ENCODE results near the gene RBMXL3. TPM values are rescaled to one million over a fixed set of nuclear protein-coding genes. Genes with fewer than 3 reads are reported as not detected.

Gene RBMXL3
- total RNA-seq (not detected), polyA plus RNA-seq (not detected)
- long read RNA-seq, donor 1 = 0 reads
- long read RNA-seq, donor 2 = 0 reads
- long read RNA-seq, donor 3 = 0 reads

DNA sequence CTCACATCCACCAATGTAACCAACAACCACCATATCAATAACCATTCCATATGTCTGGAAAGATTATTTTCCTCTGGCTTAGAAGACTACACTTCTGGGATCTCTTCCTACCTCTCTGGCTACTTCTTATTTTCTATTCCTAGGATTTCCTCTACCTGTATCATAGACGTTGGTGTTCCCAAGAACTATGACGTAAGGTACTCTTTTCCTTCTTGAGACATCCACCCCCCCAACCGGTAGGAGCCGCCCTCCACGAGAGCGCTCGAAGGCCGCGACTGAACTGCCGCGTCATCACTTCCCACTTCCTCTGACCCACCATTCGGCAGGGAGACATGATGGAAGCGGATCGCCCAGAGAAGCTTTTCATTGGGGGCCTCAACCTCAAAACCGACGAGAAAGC lies at the start of gene RBMXL3:
TSS of gene RBMXL3 (plus strand) at position 301 of the 400 bp plus-strand sequence. CDS start at position 333, 32 bp downstream.
- no peak for TF ChIP-seq EP300 (IDR thresholded peaks at IDR 0.05)
- TF ChIP-seq POLR2A (IDR thresholded peaks at IDR 0.05) = no peak
- TF ChIP-seq, protein P1, sequence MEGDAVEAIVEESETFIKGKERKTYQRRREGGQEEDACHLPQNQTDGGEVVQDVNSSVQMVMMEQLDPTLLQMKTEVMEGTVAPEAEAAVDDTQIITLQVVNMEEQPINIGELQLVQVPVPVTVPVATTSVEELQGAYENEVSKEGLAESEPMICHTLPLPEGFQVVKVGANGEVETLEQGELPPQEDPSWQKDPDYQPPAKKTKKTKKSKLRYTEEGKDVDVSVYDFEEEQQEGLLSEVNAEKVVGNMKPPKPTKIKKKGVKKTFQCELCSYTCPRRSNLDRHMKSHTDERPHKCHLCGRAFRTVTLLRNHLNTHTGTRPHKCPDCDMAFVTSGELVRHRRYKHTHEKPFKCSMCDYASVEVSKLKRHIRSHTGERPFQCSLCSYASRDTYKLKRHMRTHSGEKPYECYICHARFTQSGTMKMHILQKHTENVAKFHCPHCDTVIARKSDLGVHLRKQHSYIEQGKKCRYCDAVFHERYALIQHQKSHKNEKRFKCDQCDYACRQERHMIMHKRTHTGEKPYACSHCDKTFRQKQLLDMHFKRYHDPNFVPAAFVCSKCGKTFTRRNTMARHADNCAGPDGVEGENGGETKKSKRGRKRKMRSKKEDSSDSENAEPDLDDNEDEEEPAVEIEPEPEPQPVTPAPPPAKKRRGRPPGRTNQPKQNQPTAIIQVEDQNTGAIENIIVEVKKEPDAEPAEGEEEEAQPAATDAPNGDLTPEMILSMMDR (IDR thresholded peaks at IDR 0.05) = no peak
- intact Hi-C loops (cut with DNase I) = no loop called here
- no peak for DNase-seq
- Histone ChIP-seq H3K36me3 (no peaks in the 10 kb centered on the region), H3K4me1 (ENCODE audit: insufficient read depth) (no peaks in the 10 kb centered on the region), H3K27ac (no peak within 1 kb of the TSS), H3K27me3 (no peaks in the 10 kb centered on the region), H3K9me3 (no peaks in the 10 kb centered on the region), H3K4me3 (no peak within 1 kb of the TSS)
- 94 to 97% (median 95%) methylated on average over 16 of the region's 16 CpGs for WGBS, 3 donors

DNA sequence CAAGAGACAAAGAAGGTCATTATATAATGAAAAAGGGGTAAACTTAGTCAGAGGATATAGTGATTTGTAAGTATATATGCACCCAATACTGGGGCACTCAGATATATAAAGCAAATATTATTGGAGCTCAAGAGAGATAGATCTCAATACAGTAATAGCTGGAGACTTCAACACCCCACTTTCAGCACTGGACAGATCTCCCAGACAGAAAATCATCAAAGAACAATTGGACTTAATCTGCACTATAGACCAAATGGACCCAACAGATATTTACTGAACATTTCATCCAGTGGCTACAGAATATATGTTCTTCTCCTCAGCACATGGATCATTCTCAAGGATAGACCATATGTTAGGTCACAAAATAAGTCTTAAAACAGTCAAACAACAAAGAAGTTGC lies 47.2 kb upstream of the RBMXL3 start:
- no peaks in the 10 kb centered on the region for H3K9me3 ChIP-seq
- H3K4me3 ChIP-seq = no peak overlapping the region
- intact Hi-C loops (cut with DNase I) = no loop called here
- no peak for DNase-seq
- no peaks in the 10 kb centered on the region for H3K4me1 ChIP-seq (ENCODE audit: insufficient read depth)
- TF ChIP-seq POLR2A (IDR thresholded peaks at IDR 0.05) (no peak), EP300 (IDR thresholded peaks at IDR 0.05) (no peak)
- TF ChIP-seq, protein P1 (IDR thresholded peaks at IDR 0.05) = no peak
- H3K27ac ChIP-seq = no peak overlapping the region
- H3K36me3 ChIP-seq = no peaks in the 10 kb centered on the region
- no peaks in the 10 kb centered on the region for H3K27me3 ChIP-seq

DNA sequence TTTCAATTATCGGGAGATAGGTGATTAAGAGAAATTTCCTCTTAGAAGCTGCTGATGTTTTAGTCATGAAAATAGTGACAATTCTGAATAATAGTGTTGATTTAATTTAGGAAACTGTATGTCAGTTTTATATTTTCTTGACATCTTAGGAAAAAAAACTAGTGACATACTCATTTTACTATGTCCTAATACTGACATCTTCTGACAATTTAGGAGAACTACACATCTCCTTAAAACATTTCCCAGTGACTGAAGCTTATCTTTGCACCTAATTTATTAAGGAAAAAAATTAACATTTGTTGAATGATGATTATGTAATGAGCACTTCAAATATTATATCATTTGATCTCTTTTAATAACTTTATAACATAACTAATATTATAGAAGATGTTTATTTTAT lies 42.0 kb upstream of the RBMXL3 start:
- H3K36me3 ChIP-seq = no peaks in the 10 kb centered on the region
- H3K9me3 ChIP-seq = no peaks in the 10 kb centered on the region
- H3K4me1 ChIP-seq (ENCODE audit: insufficient read depth) = no peaks in the 10 kb centered on the region
- no peak overlapping the region for H3K4me3 ChIP-seq
- DNase-seq = no peak
- H3K27ac ChIP-seq = no peak overlapping the region
- WGBS, 3 donors = 65 to 84% (median 77%) methylated on average over 1 of the region's 1 CpG
- intact Hi-C loops (cut with DNase I) = no loop called here
- no peaks in the 10 kb centered on the region for H3K27me3 ChIP-seq
- TF ChIP-seq POLR2A (IDR thresholded peaks at IDR 0.05) = no peak
- TF ChIP-seq, protein P1 (IDR thresholded peaks at IDR 0.05) = peak in 1 of 3 donors; percentile 15

DNA sequence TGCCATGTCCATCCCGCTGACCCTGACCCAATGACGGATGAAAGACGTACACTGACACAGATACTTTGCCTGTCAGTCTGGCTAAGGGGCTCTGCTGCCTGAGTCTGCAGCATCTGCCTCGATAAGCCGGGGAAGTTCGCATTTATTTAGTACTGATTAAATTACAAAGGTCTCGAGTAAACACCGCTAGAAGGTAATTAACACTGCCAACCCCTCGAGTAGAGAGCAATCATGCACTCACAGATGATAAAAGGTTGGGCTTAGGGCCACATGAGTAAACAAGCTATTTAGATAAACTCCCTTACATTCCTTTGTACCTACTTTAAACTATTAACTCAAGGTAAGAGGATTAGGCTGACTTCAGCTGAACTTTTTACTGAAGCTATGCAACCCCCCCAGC lies 16.0 kb upstream of the RBMXL3 start:
- 56 to 66% (median 64%) methylated on average over 9 of the region's 9 CpGs for WGBS, 3 donors
- no peaks in the 10 kb centered on the region for H3K36me3 ChIP-seq
- intact Hi-C loops (cut with DNase I) = no loop called here

More for the DNA sequence above, 16.0 kb upstream of the RBMXL3 start:
- no peaks in the 10 kb centered on the region for H3K9me3 ChIP-seq
- TF ChIP-seq EP300 (IDR thresholded peaks at IDR 0.05) = no peak
- TF ChIP-seq, protein P1 (IDR thresholded peaks at IDR 0.05) = no peak
- no peak for TF ChIP-seq POLR2A (IDR thresholded peaks at IDR 0.05)
- no peaks in the 10 kb centered on the region for H3K27me3 ChIP-seq
- H3K4me1 ChIP-seq (ENCODE audit: insufficient read depth) = no peaks in the 10 kb centered on the region
- H3K27ac ChIP-seq = no peak overlapping the region
- H3K4me3 ChIP-seq = no peak overlapping the region
- DNase-seq = no peak

All from ovary (tissue), 10 donors.